Colon (tissue), 2 donors: Measurements from ENCODE around the gene RAB10.
"Not testable (repeated sequence)": the region's sequence is repeated elsewhere in the genome, so short reads cannot be mapped to it uniquely, and the experiment has no call there.

Experiments
- FAIRE-seq: peaks from 2 replicates; lab custom pipeline; 2012; peaks lifted over from hg19 to GRCh38; lab: Jason Lieb, UNC
- donor health status: control.
- donor health status: control.

RAB10 gene

DNA sequence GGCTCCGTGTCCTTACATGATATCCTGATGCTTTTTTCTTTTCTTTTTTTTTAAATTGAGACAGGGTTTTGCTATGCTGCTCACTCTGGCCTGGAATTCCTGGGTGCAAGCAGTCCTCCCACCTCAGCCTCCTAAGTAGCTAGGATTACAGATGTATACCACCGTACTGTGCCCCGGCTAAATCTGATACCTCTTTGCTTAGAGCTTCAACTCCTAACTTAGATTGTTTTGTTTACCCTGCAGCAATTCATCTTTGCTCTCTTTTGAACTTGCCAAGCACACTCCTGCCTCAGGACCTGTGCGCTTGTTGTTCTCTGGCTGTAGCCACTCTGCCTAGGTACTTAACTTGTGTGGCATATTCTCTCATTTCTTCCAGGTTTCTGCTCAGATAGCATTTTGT lies 24.5 kb downstream of the RAB10 start:
- FAIRE-seq = no peak

DNA sequence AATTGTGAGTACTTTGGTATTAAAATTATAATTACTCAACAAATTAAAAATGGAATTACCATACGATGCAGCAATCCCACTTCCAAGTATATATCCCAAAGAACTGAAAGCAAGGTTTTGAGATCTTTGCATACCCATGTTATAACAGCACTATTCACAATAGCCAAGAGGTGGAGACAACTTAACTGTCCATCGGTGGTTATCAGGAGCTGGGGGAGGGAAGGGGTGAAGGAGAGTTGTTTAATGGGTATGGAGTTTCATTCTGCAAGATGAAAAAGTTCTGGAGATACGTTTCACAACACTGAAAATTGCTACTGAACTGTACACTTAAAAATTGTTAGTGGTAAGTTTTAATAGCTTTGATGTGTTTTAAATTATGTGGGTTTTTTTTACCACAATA lies 25.7 kb downstream of the RAB10 start:
- FAIRE-seq = no peak

DNA sequence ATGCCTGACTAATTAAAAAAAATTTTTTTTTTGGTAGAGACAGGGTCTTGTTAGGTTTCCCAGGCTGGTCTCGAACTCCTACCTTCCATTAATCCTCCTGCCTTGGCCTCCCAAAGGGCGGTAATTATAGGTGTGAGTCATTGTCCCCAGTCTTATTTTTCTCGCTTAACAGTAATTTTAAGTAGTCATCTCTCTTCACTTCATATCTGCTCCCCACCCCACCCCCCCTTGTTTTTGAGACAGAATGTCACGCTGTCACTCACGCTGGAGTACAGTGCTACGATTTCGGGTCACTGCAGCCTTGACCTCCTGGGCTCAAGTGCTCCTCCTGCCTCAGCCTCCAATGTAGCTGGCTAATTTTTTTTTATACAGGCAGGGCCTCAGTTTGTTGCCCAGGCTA lies 27.7 kb downstream of the RAB10 start:
- no peak for FAIRE-seq

DNA sequence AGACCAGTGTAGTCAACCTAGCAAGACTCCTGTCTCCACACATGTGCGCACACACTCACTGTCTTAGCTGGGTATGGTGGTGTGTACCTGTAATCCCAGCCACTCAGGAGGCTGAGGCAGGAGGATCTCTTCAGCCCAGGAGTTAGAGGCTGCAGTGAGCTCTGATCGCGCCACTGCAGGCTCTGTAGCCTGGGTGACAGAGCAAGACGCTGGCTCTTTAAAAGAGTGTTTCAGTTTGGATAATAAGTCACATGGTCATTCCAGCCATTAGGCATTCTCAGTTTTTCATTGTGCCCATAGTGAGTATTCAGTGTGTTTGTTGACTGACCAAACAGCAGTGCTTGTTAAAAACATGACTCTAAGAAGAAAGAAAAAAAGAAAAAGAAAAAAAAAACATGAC lies 31.0 kb downstream of the RAB10 start:
- no peak for FAIRE-seq

DNA sequence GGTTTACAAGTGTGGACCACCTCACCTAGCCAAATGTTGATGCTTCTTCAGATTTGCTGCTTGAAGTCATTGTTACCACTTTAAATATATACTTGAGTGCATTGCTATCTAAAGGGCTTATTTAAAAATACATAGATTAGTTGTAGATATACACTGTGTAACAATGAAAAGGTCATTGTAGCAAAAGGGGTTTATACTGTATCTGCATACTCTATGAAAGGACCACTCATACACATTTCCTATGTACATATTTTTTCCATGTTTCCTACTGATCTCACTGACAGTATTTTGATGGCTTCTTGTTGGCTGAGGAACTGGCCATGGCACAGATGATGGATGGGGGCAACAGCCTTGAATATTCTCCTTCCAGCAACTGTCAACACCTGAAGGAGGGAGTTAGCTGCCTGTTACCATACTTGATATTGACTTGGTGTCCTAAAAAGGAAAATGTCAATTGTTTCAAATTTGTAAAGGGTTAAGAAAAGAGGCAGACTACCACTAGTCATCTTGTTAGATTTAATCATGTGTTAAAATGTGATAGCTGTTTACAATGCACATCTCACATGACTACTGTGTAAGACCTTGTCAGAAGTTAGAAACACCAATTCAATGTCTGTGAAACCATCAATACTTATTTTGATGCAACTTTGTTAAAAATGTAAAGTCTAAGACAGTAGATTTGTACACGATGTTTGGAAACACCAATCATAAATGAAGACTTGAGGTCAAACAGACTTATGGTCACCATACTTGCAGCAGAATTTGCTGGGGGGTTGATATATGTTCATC lies 33.5 kb downstream of the RAB10 start:
- FAIRE-seq = no peak

DNA sequence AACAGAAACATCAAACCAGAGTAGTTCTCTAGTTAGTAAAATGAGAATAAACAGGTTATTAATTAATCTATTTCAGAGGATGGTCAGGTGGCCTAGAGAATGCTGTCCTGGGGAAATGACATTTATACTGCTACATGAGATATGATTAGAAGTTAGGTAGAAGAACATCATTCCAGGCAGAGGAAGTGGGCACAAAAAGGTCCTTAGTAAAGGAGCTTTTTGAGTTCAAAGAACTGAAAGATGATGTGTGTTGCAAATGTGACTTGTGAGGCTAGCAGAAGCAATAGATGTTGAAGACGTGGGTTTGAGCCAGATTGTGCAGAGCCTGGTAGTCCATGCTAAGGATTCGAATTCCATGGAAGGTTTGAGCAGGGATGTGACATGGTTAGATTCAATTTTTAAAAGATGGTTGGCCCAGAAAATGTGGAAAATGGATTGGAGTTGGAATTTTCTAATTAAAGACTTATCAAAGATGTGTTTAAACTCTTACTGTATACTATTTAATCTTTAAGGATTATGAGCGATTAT lies 34.2 kb downstream of the RAB10 start:
- FAIRE-seq = no peak

DNA sequence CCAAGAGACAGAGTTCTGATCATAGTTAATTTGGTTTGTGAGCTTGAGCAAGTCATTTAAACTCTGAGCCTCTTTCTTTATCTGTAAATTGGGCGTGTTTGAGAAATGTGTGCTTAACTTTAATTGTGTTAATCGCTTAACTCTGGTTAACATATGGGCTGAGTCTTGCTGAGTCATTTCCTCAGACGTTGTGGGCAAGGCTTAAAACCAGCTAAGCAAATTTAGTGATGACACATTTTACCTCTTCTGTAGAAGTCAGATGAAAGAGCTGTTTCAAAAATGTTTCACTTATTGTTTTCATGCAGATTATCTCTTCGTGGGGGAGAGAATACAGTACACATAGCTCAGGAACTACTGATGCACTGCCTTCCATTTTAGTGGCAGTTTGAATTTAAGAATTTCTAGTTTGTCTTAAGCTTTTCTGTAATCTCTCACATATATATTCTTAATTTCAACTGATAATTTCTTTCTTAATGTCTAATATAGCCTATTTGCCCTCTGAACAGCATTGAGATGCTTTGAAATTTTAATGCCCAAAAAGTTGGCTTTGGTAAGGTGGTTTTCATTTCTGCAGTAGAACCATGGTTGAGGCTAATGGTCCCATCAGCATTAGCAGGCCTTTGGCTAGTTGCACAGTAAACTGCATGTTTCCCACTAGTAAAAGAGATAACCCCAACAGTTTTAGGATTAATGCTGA lies 34.9 kb downstream of the RAB10 start:
- no peak for FAIRE-seq

DNA sequence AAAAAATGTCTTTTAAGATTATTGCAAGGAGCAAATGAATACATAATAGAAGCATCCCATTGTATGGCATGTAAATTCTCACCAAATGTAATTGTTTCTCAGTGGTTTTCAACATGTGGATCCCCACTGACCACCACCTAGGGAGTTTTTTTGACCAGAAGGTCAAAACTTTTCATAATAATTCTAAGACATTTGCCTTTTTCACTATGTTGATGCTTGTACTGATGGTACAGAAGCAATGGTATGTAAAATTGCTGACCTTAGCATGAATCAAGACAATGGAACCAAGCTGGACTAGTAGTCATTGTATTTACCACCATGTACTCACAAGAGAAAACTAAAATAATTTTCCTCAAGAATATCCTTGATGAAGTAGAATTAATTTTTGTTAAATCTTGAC lies 36.8 kb downstream of the RAB10 start:
- no peak for FAIRE-seq

DNA sequence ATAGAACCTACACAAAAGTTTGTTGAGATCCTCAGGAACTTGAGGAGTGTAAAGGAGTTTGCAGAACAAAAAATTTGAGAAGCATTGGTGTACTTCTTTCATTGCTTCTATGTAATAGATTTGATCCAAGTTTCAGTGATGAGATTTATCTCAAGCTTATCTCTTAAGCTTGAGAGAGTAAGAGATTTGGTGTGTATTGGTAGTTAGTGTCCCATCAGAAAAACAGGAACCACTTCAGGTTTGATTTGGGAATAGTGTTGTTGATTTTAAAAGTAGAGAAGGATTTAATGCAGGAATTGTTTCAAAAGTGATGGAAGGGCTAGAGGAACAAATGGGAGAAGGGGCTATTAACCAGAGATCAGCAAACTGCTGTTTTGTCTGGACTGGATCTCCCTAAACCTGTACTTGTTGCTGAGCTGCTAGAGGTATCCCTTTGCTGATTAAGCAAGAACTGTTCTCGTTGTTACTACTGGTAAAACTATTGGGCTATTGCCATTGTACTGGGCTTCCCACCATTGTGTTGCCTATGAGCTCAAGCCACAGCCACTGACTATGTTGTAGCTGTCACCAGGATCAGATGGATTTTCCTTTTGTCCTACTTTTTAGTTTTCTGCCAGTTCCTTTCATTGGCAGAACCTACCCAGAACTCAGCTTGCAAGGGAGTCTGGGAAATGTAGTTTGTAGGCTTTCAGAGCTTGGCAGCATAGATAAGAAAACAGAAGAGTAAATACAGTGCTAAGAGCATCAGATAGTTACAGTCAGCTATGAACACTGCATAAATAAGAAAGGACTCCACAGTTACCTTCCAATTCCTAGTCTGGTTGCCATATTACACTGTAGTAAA lies 39.3 kb downstream of the RAB10 start:
- FAIRE-seq = no peak

DNA sequence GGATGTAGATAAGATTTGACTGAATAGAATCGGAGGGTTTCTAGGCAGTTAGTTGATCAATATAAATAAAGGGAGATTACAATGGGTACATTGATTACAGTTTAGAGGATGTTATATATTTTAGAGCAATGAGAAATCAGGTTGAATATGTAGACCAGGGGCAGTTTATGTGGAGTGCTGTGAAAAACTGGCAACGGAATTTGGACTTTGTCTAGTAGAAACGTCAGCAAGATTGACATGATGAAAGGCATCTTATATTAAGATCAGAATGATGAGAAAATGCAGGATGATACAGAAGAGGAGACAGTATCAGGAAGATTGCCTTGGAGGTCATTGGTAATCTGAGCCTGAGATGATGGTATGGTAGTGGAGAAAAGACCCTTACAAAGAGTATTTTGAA lies 39.9 kb downstream of the RAB10 start:
- no peak for FAIRE-seq

DNA sequence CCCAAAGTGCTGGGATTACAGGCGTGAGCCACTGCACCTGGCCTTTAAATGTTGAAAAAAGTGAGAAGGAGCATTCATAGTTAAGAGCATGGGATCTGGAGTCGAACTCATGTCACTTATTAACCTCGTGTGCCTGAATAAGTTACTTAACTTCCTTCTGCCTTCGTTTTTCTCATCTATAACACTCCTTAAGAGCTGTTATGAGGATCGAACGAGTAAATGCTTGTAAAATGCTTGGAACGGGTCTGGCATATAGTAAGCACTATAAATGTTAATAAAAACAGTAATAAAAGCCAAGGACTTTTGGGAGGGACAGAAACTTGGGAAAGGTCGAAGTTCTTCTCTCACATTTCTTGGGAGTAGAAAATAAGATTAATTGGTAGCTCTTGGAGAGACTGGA lies 40.8 kb downstream of the RAB10 start:
- FAIRE-seq = no peak

DNA sequence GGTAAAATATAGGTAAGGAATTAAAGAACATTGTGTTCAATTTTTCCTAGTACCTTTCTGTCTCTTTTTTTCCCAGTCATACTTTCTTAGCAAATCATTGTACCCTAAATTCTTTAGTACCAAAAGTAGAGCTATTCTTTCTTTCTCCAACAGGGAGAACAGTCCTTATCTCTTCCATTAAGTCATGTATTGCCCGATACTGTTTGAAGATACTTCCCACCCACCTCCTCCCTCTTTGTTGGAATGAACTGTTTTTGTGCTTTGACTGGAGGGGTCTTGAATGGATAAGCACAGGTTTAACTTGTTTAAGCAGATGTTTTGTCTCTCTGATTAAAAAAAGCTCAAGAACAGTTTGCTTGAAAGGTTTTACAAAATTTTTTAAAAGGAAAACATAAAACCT lies 41.3 kb downstream of the RAB10 start:
- no peak for FAIRE-seq

DNA sequence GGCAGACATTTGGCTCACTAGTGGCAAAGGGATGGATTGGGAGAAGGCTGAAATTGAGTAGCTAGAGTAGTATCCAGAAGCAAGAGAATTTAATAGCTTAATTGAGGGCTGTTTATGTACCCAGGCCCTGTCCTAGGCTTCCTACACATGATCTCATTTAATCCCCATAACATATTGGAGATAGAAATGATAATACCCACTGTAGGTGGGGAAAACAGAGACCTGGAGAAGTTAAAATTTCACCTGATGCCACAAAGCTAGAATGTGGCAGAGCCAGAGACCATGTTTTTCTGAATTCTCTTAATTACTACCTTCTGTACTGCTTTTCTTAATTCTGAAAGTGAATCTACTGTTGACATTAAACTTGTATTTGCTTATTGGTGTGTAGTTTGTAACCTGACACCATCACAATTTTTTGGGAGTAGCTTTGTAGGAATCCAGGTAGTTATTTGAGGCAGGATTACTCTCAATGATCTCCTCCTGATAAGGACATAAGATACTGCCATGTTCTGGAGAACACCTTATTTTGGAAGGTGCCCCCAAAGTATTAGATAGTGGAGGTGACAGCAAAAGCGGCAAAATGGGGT lies 42.2 kb downstream of the RAB10 start:
- FAIRE-seq = no peak

DNA sequence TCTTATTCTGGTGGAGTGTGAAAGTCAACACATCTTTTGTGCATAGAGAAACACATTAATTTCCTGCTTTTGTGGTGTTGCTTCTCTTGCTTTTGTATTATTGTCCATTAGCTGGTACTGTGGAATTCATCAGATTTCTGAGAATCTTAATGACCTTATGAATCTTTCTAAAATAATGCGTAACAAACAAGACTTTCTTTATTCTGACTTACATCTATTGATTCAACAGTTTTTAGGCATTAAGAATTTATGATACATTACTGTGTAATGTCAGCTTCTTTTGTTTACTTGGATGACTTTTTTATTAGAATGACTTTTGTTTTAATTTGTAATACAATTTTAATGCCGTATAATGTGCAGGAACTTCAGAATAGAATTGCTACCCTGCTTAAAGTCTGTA lies 43.4 kb downstream of the RAB10 start:
- FAIRE-seq = no peak

DNA sequence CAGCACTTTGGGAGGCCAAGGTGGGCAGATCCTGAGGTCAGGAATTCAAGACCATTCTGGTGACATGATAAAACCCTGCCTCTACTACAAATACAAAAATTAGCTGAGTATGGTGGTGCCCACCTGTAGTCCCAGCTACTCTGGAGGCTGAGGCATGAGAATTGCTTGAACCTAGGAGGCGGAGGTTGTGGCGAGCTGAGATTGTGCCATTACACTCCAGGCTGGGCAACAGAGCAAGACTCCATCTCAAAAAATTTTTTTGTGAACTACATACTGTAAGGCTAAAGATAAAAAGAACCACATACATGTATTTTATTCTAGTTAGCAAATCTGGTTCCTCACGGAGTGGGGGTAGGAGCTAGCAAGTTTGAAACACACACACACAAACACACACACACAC lies 45.1 kb downstream of the RAB10 start:
- FAIRE-seq = no peak

DNA sequence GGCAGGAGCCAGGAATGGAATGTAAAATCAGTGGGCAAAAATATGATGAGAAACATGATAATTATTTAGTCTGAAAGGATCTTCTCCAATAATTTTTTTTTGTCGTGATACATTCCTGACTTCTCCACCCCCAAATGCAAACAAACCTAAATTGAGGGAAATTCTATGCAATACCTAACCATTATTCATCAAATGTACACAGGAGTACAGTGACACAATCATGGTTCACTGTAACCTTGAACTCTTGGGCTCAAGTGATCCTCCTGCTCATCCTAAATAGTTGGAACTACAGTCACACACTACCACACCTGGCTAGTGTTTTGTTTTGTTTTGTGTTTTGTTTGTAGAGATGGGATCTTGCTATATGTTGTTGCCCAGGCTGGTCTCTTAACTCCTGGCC lies 46.5 kb downstream of the RAB10 start:
- FAIRE-seq = no peak

DNA sequence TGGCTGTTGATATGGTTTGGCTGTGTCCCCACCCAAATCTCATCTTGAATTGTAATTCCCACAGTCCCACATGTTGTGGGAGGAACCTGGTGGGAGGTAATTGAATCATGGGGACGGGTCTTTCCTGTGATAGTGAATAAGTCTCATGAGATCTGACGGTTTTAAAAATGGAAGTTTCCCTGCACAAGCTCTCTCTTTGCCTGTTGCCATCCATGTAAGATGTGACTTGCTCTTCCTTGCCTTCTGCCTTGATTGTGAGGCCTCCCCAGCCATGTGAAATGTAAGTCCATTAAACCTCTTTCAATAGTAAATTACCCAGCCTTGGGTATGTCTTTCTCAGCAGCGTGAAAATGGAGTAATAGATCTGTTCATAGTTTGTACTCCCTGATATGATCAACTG lies 47.0 kb downstream of the RAB10 start:
- FAIRE-seq = not testable (repeated sequence)

DNA sequence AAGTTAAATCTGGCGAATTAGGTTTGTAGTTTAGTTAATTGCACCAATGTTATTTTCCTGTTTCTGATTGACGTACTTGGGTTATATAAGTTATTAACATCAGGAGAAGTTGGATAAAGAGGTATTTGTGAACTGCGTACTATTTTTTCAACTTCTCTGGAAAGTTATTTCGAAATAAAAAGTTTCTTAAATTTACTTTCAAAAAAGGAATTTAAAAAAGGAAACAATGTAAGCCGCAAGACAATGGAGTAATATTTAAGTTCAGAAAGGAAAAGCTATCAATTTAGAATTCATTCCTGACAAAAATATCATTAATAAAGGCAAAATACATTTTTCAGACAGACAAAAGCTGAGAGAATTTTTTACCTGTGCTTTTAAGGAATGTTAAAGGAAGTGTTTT lies 47.7 kb downstream of the RAB10 start:
- FAIRE-seq = peak; percentile 66

DNA sequence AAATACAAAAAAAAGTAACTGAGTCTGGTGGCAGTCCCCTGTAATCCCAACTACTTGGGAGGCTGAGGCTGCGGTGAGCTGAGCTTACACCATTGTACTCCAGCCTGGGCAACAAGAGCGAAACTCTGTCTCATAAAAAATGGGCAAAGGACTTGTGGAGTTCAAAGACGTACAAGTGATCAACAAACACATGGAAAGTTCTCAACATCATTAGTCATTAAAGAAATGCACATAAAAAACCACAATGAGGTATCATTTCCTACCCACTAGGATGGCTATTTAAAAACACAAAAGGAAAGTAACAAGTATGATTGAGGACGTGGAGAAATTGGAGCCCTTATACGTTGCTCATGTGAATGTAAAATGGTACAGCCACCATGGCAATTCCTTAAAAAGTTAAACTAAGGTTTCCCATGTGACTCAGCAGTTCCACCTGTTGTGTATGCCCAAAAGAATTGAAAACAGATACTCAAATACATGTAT lies 52.3 kb downstream of the RAB10 start:
- FAIRE-seq = no peak

DNA sequence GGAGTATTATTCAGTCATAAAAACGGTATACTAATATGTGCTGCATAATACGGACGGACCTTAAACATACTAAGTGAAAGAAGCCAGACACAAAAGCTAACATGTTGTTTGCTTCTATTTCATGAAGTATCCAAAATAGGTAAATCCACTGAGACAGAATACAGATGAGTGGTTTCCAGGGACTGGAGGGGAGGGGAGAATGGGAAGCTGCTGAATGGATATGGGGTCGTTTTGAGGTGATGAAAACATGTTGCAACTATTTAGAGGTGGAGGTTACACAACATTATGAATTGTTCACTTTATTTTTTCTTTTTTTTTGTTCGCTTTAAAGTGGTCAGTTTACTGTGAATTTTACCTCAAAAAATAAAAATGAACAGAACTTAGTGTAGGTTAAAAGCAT lies 52.9 kb downstream of the RAB10 start:
- FAIRE-seq = no peak

DNA sequence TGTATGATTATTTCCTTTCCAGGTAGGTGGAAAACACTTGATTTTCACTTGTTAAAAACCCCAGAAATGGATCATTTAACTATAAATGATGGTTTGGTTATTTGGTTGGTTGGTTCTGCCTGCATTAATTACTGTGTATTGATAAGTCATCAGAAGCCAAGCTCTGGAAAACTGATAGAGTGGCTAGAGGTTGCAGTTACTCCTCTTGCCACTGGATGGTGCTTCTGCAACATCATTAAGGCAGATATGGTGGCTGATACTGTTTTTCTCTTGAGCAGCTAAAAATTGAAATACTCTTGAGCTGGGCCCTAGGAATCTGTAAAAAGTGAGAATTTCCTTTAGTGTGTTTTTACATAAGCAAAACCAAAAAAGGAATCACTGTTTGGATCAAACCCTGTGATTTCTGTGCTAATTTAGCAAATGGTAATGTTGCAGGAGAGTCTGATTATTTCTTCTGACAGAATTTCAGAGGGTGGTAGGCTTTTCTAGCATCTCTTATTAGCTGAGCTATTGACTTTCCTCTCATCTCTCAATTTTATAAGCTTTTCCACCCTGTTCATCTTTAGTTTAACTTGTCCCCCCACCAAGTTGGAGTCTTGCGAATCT lies 54.3 kb downstream of the RAB10 start:
- no peak for FAIRE-seq

DNA sequence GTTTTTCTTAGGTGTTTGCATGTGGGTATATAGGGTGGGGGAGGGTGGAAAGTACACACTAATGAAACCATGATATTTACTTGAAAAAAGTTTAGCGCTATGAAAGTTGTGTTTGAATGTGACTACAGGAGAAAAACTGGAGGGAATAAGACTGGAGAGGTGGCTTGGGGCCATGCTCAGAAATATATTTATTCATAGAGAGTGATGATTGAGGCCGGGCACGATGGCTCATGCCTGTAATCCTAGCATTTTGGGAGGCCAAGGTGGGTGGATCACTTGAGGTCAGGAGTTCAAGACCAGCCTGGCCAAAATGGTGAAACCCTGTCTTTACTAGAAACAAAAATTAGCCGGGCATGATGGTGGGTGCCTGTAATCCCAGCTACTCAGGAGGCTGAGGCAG lies 55.0 kb downstream of the RAB10 start:
- not testable (repeated sequence) for FAIRE-seq
